HG02759 (cell line): ENCODE data around the gene RHCE.
"Not testable (repeated sequence)": the region's sequence is repeated elsewhere in the genome, so short reads cannot be mapped to it uniquely, and the experiment has no call there.

Experiments used
- ATAC-seq: cut with Tn5 transposase; IDR thresholded peaks from one replicate; pipeline ENCODE4 v1.9.1; 2021; ENCODE audit warnings: mild to moderate bottlenecking, moderate library complexity; ENCODE audit not compliant: unreplicated experiment

The RHCE gene

DNA sequence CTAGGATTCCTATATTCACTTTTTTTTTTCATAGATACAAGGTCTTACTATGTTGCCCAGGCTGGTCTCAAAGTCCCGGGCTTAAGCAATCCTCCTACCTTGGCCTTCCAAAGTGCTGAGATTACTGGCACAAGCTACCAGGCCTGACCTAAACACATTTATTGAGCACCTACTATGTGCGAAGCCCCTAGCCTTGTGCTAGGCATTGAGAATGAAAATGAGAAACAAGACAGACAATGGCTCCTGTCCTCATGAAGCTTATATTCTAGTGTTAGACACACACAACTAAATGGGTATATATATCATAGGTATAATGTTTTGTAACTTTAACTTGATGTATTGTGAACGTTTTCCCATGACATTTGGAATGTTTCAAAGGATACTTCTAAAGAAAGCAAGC lies 71.0 kb downstream of the RHCE start:
- no peak for ATAC-seq

GRCh38 chr1:25347556-25347955 lies 73.1 kb downstream of the RHCE start:
- ATAC-seq: no peak

DNA sequence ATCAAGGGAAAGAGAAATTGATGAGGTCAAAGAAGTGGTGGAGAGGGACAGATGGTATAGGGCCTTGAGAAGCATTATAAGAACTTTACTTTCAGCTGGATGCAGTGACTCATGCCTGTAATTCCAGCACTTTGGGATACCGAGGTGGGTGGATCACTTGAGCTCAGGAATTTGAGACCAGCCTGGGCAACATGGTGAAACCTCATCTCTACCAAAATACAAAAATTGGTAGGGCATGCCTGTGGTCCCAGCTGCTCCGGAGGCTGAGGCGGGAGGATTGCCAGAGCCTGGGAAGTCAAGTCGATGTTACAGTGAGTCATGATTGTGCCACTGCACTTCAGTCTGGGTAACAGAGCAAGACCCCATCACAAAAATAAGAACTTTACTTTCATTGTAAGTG lies 76.8 kb downstream of the RHCE start:
- ATAC-seq: no peak

DNA sequence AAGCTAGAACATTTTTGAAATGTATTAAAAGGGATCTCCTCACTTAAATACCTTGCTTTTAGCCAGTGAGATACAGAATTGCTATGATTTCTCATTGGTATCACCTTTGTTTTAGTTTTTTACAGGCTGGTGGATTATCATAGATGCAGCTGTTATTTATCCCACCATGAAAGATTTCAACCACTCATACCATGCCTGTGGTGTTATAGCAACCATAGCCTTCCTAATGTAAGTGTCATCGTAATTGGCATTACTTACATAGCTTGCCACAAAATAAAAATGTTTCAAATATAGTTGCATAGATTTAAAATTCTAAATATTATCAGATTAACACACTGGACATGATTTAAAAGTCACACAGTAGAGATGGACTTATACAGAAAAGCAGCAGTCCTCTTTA lies 77.8 kb downstream of the RHCE start:
- ATAC-seq: no peak

DNA sequence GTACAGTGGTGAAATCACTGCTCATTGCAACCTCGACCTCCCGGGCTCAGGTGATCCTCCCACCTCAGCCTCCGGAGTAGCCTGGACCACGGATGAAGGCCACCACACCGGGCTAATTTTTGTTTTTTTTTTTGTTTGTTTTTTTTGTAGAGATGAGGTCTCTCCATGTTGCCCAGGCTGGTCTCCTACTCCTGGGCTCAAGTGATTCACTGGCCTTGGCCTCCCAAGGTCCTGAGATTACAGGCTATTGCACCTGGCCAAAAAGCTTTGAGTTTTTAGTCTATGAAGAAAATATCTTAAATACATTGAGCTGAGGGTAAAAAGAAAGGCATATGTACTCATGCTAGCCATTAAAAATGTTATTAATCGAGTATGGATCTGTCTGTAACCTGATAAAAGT lies 78.9 kb downstream of the RHCE start:
- no peak for ATAC-seq

- no peak for ATAC-seq
Measured at GRCh38 chr1:25338986-25339385, 81.6 kb downstream of the RHCE start.

GRCh38 chr1:25338188-25338981 lies 82.2 kb downstream of the RHCE start, which contains the start of gene TMEM50A:
TSS of gene TMEM50A (plus strand) at chr1:25338334. CDS start at chr1:25340487, 2,153 bp downstream.
- peak; percentile 70 for ATAC-seq

DNA sequence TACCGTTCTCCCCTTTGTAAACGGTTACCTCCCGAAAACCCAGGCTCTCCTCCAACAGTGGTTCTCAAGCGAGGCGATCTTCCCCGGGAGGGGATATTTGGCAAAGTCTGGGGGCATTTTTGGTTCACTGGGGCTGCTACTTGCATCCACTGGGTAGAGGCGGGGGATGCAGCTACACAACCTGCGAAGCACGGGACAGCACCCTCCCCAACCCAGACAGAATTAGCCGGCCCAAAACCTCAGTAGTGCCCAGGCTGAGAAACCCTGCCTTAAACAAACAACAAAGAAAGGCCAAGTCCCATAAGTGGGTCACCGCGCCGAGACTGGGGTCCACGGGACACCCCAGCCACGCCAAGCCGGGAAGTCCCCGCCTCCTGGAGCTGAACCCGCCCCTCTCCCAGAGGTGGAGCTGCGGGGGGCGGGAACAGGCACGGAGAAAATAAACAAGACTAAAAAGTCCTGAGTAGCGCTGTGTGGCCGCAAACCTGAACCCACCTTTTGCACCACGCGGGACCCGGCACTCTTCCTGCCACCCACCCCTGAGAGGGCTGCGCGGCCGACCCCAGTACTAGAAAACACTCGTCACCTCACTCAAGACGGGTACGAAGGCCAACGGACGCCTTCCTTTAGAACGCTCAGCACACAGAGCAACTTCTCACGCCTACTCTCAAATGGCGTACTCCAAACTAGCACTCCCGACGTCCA lies 83.0 kb downstream of the RHCE start:
- ATAC-seq: peak; percentile 41

- not testable (repeated sequence) for ATAC-seq
Measured at GRCh38 chr1:25336922-25337354, 83.7 kb downstream of the RHCE start.

- ATAC-seq: not testable (repeated sequence)
Measured at GRCh38 chr1:25329950-25330349, 90.7 kb downstream of the RHCE start.

DNA sequence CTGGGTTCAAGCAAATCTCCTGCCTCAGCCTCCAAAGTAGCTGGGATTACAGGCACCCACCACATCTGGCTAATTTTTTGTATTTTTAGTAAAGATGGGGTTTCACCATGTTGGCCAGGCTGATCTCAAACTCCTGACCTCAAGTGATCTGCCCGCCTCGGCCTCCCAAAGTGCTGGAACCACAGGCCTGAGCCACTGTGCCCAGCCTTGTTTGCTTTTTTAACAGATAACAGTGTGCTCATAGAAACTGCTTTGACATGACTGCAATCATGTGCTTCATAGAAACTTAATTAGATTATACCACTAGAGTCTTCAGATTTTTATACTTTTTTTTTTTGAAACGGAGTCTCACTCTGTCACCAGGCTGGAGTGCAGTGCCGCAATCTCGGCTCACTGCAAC lies 91.3 kb downstream of the RHCE start:
- not testable (repeated sequence) for ATAC-seq

DNA sequence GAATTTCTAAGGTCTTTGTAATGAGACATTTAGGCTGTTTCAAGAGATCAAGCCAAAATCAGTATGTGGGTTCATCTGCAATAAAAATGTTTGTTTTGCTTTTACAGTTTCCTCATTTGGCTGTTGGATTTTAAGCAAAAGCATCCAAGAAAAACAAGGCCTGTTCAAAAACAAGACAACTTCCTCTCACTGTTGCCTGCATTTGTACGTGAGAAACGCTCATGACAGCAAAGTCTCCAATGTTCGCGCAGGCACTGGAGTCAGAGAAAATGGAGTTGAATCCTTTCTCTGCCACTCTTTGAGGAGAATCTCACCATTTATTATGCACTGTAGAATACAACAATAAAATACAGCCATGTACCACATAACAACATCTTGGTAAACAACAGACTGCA lies 91.8 kb downstream of the RHCE start:
- ATAC-seq: not testable (repeated sequence)

GRCh38 chr1:25327864-25328790 lies 92.5 kb downstream of the RHCE start:
- ATAC-seq: not testable (repeated sequence)

DNA sequence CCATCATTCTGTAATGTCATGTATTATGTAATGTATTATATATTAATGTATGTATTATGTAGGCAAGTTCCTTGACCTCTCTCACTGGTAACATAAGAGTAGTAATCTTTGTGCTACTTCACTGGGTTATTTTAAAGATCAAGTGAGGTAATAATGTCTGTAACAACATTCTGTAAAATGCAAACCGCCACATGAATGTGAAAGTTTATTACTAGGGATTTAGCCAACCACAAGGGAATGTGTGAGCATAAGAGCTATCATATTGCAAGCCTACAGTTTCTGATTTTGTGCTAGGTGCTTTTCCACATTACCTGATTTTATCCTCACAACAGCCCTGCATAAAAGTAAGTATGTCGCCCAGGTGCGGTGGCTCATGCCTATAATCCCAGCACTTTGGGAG lies 96.2 kb downstream of the RHCE start:
- ATAC-seq: not testable (repeated sequence)

DNA sequence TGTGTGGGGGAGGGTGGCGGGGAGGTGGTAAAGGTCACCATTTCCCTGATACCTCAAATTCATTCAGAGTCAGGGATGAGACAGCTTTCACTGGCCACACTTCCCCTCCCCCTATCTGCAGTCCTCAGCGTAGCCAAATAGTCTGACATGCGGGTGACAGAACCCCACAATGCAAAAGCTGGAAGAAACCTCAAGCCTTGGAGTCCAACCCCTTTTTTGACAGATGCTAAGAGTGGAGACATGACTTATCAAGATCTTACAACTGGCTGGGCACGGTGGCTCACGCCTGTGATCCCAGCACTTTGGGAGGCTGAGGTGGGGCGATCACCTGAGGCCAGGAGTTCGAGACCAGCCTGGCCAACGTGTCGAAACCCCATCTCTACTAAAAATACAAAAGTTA lies 98.5 kb downstream of the RHCE start:
- not testable (repeated sequence) for ATAC-seq

DNA sequence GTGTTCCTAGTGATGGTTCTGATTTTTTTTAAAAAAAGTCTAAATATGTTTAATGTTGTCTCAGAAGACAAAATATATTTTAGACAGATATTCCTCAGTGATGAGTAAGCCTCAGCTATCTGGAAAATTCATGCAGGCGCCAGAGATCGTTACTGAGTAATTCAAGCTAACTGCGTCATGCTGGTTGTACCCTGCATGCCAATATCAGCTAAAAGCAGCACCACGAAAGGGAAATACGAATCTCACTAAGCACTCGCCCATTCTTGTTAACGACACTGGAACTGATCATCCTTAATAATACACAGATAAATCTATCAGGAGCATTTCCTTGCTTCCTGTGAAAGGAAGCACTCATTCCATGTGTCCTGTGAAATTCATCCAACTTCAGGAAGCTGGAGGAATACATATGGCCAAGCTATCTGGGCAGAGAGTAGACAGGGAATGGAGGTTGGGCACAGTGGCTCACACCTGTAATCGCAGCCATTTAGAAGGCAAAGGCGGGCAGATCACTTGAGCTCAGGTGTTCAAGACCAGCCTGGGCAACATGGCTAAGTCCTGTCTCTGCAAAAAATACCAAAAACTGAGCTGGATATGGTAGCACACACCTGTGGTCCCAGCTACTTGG lies 100.2 kb downstream of the RHCE start:
- not testable (repeated sequence) for ATAC-seq

DNA sequence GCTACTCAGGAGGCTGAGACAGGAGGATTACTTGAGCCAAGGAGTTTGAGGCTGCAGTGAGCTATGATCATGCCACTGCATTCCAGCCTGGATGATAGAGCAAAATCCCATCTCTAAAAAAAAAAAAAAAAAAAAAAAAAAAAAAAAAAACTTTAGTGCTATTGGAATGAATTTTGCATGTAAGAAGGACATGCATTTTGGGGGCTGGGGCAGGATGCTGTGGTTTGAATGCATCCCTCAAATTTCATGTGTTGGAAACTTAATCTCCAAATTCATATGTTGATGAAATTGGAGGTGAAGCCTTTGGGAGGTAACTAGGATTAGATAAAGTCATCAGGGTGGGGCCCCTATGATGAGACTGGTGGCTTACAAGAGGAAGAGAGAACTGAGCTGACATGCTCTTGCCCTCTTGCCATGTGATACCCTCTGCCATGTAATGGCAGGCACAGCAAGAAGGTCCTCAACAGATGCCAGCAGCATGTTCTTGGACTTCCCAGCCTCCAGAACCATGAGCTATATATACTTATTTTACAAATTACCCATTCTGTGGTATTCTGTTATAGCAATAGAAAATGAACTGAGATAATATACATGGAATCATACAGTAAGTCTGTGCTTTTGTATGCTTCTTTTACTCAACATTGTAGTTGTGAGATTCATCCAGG lies 107.7 kb downstream of the RHCE start:
- not testable (repeated sequence) for ATAC-seq
